Hematopoietic multipotent progenitor cell treated with erythropoietin and hydrocortisone succinate and interleukin-3 and kit ligand, for 8 days (in vitro differentiated cells): Measurements from ENCODE around the gene ELOVL5.

Experiments used
- DNase-seq: peaks from one replicate; pipeline ENCODE4 v3.0.0-alpha.2; 2015

Gene ELOVL5

GRCh38 chr6:53301801-53302537 lies 46.8 kb downstream of the ELOVL5 start:
- no peak for DNase-seq

GRCh38 chr6:53300656-53301551 lies 47.8 kb downstream of the ELOVL5 start:
- DNase-seq: peak; percentile 86

GRCh38 chr6:53299331-53300005 lies 49.3 kb downstream of the ELOVL5 start:
- DNase-seq: no peak

- no peak for DNase-seq
Observed at GRCh38 chr6:53297004-53297403, 51.7 kb downstream of the ELOVL5 start.

- no peak for DNase-seq
Observed at GRCh38 chr6:53295176-53295575, 53.6 kb downstream of the ELOVL5 start.

GRCh38 chr6:53294611-53295010 lies 54.1 kb downstream of the ELOVL5 start:
- no peak for DNase-seq

GRCh38 chr6:53294095-53294494 lies 54.7 kb downstream of the ELOVL5 start:
- DNase-seq: no peak

- no peak for DNase-seq
Observed at GRCh38 chr6:53293691-53294090, 55.1 kb downstream of the ELOVL5 start.

GRCh38 chr6:53290537-53291510 lies 57.9 kb downstream of the ELOVL5 start:
- DNase-seq: peak; percentile 87

GRCh38 chr6:53287336-53288225 lies 61.2 kb downstream of the ELOVL5 start:
- no peak for DNase-seq

- DNase-seq: no peak
Observed at GRCh38 chr6:53284901-53285300, 63.8 kb downstream of the ELOVL5 start.

- DNase-seq: no peak
Observed at GRCh38 chr6:53282741-53283140, 66.0 kb downstream of the ELOVL5 start.

GRCh38 chr6:53282234-53282633 lies 66.5 kb downstream of the ELOVL5 start:
- DNase-seq: no peak

GRCh38 chr6:53281518-53282215 lies 67.1 kb downstream of the ELOVL5 start:
- no peak for DNase-seq

- no peak for DNase-seq
Observed at GRCh38 chr6:53280207-53280606, 68.5 kb downstream of the ELOVL5 start.

GRCh38 chr6:53279293-53279692 lies 69.5 kb downstream of the ELOVL5 start:
- no peak for DNase-seq

GRCh38 chr6:53273370-53273769 lies 75.4 kb downstream of the ELOVL5 start:
- DNase-seq: no peak

GRCh38 chr6:53269827-53270226 lies 78.9 kb downstream of the ELOVL5 start:
- DNase-seq: no peak

GRCh38 chr6:53268858-53269608 lies 79.7 kb downstream of the ELOVL5 start:
- no peak for DNase-seq
